ENCODE measurements around the gene ABCC6.
"Not testable (repeated sequence)": the region's sequence is repeated elsewhere in the genome, so short reads cannot be mapped to it uniquely, and the experiment has no call there.

DNA sequence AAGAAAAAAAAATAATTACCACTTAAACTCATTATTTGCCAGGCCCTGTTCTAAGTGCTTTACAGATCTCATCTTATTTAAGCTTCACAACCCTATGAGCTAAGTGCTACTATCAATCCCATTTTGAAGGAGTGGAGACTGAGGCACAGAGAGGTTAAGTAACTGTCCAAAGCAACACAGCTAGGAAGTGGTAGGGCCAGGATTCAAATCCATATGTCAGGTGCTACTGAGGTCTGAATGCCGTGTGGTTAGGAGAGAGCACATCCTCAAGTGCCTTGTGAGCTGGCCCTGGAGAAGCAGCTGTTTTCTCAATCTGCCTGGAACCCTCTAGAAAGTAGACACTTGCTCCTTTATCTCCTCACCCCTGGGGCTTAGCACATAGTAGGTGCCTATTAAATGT, 11.9 kb downstream of the ABCC6 start:
- TF ChIP-seq, protein P1, sequence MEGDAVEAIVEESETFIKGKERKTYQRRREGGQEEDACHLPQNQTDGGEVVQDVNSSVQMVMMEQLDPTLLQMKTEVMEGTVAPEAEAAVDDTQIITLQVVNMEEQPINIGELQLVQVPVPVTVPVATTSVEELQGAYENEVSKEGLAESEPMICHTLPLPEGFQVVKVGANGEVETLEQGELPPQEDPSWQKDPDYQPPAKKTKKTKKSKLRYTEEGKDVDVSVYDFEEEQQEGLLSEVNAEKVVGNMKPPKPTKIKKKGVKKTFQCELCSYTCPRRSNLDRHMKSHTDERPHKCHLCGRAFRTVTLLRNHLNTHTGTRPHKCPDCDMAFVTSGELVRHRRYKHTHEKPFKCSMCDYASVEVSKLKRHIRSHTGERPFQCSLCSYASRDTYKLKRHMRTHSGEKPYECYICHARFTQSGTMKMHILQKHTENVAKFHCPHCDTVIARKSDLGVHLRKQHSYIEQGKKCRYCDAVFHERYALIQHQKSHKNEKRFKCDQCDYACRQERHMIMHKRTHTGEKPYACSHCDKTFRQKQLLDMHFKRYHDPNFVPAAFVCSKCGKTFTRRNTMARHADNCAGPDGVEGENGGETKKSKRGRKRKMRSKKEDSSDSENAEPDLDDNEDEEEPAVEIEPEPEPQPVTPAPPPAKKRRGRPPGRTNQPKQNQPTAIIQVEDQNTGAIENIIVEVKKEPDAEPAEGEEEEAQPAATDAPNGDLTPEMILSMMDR (IDR thresholded peaks at IDR 0.05): not testable (repeated sequence)
- not testable (repeated sequence) for TF ChIP-seq POLR2A (IDR thresholded peaks at IDR 0.05)

Data from lower leg skin (tissue), 3 donors.